AG10803 (cell line): ENCODE results near the gene TMEM132C.
"Not testable (repeated sequence)": the region's sequence is repeated elsewhere in the genome, so short reads cannot be mapped to it uniquely, and the experiment has no call there.

Source experiments
- DNase-seq: peaks from one replicate; pipeline ENCODE4 v3.0.0; 2010; ENCODE audit warnings: low read depth
- H3K4me3 ChIP-seq: 2 replicates; pipeline ENCODE4 v1.5.1; 2011; ENCODE audit warnings: mild to moderate bottlenecking, low read length, control low read depth
- CTCF ChIP-seq: conservative IDR thresholded peaks from 2 replicates; pipeline ENCODE4 v1.5.1; 2011; ENCODE audit warnings: mild to moderate bottlenecking, low read length, control low read depth, inconsistent platforms

The TMEM132C gene

DNA sequence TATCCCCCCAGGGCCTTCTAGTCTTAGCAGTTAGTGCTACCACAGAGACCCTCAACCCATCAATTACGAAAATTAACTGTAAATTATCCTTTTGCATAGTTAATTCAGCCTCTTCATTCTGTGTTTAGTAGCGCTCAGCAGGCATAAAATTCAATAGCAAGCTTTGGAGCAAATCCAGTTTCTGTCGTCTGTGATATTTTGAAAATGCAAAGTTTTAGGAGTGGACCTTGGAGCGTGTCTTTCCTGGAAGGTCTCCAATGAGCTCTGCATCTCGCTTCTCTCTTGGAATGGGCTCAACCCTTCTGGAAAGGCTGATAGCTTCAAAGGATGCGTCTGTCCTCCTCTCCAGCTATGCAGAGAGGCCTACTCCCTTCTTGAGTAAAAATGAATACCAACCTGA is 333.9 kb downstream of the TMEM132C start:
- no peak for TF ChIP-seq CTCF
- H3K4me3 ChIP-seq = no peak overlapping the region
- no peak for DNase-seq

DNA sequence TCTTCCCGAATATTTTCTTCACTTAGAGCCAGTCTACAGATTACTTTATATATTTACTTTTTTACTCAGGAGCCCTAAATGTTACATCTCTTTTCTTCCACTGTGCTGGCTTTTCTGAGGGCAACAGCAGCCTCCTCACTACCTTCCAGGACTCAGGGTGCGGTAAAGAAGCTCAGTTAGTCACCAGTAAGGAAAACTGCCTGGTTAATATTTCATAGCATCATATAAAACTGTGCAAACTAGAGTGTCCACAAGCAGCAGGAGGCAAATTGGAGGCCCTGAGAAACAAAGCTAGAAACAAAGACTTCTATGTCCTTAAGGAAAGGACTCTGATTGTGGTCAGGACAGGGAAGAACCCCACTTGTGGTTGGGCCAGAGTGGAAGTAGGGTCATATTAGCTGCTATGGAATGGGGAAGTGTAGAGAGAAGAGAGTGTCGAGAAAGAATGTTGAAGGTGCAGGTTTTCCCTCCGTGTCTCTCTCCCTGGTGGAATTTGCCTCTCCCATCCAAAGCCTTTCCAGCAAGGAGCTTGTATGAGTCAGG is 336.7 kb downstream of the TMEM132C start:
- no peak for DNase-seq
- no peak overlapping the region for H3K4me3 ChIP-seq
- no peak for TF ChIP-seq CTCF

DNA sequence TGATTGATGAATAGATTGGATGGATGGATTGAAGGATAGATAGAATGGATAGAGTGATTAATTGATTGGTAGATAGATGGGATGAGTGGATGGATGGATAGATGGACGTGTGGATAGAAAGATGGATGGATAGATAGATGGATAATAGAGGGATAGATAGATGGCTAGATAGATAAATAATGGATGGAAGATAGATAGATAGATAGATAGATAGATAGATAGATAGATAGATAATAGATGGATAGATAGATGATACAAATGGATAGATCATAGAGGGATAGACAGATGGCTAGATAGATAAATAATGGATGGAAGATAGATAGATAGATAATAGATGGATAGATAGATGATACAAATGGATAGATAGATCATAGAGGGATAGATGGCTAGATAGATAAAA is 337.2 kb downstream of the TMEM132C start:
- DNase-seq, H3K4me3 ChIP-seq: not testable (repeated sequence)

- H3K4me3 ChIP-seq = no peak overlapping the region
- no peak for TF ChIP-seq CTCF
- no peak for DNase-seq
These were observed 339.1 kb downstream of the TMEM132C start for GRCh38 chr12:128606051-128606450.

GRCh38 chr12:128606538-128606937 is 339.6 kb downstream of the TMEM132C start:
- no peak for TF ChIP-seq CTCF
- no peak for DNase-seq
- no peak overlapping the region for H3K4me3 ChIP-seq

DNA sequence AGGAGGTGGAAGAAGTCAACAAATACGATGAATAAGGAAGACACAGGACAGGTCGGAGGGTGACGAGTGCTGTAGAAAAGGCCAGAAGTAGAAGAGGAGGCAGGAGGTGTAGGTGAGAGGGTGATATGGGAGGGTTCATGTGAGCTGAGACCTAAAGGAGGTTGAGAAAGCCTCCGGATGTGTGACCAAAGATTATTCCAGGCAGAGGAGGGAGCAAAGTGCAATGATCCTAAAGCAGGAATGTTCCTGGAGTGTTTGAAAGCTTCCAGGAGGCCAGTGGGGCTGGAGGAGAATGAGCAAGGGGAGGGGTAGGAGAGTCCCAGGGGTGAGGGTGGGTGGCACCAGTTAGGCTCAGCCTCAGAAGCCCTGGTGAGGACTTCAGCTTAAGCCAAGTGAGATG is 340.0 kb downstream of the TMEM132C start:
- H3K4me3 ChIP-seq = no peak overlapping the region
- no peak for TF ChIP-seq CTCF
- no peak for DNase-seq

DNA sequence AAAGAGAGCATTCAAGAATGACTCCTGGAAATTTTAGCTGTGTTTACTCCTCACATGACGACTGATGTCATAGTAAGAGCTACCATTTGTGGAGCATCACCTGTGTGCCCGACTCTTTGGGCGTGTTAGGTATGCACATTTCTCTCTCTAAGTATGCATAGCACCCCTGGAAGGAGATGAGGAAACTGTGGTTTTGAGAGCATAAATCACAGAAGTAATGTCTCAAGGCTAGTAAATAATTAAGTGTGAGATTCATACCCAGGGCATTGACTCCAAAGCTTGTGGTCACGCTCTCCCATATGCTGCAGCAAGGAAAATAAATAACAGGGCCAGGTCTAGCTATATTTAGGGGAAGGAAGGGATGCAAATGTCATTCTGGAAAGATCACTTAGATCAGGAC is 340.7 kb downstream of the TMEM132C start:
- TF ChIP-seq CTCF = no peak
- no peak for DNase-seq
- H3K4me3 ChIP-seq = no peak overlapping the region

DNA sequence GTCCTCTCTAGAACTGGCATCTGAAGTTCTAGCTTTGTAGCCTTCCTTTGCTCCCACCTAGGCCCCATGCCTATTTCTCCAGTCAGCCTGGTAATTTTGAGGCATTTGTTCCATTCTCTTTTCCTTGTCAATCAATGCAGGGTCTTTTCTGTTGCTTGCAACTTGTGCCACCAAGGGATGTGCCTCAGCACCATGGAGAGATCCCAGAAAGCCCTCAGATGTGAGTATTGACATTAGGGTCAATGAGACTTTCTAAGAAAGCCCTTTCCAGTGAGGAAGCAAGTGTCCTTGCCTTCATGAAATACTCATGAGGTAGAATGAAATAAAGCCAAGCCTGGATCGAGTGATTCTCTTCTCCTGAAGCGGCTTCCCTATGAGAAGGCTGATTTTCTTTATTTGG is 342.9 kb downstream of the TMEM132C start:
- DNase-seq = no peak
- no peak for TF ChIP-seq CTCF
- no peak overlapping the region for H3K4me3 ChIP-seq
